ENCODE data around the gene PTPRN2. TPM values are rescaled to one million over a fixed set of nuclear protein-coding genes. Genes with fewer than 3 reads are reported as not detected.

Gene PTPRN2
- total RNA-seq, 1 experiment from 2014 or later, result 2.1 TPM

DNA sequence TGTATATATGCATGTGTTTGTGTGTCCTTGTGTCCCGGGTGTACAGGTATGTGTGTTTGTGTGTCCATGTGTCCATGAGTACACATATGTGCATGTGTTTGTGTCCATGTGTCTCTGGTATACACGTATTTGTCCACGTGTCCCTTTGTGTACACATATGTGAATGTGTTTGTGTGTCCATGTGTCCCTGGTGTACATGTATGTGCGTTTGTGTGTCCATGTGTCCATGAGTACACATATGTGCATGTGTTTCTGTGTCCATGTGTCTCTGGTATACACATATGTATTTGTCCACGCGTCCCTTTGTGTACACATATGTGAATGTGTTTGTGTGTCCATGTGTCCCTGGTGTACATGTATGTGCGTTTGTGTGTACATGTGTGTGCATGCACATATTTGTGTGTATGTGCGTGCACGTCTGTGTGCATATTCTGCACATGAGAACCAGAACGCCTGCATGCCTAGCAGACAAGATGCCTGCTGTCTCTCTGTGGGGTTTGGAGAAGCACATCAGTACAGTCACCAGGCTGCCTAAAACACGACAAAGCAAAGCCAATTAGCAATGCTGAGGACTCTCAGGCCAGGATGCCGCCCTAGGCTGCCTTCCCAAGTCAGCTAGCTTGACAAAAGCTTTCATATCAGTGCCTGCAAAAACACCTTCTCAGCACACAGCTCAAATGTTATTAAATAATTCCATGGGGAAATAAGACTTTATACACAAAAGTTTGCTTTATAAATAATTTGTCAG is 327.8 kb downstream of the PTPRN2 start:
- DNase-seq (ENCODE audit: low read depth, low spot score), result no peak
- TF ChIP-seq, protein P1, sequence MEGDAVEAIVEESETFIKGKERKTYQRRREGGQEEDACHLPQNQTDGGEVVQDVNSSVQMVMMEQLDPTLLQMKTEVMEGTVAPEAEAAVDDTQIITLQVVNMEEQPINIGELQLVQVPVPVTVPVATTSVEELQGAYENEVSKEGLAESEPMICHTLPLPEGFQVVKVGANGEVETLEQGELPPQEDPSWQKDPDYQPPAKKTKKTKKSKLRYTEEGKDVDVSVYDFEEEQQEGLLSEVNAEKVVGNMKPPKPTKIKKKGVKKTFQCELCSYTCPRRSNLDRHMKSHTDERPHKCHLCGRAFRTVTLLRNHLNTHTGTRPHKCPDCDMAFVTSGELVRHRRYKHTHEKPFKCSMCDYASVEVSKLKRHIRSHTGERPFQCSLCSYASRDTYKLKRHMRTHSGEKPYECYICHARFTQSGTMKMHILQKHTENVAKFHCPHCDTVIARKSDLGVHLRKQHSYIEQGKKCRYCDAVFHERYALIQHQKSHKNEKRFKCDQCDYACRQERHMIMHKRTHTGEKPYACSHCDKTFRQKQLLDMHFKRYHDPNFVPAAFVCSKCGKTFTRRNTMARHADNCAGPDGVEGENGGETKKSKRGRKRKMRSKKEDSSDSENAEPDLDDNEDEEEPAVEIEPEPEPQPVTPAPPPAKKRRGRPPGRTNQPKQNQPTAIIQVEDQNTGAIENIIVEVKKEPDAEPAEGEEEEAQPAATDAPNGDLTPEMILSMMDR (IDR thresholded peaks at IDR 0.05 in 2 of 3, conservative IDR thresholded peaks at IDR 0.05 in 1 of 3; ENCODE audit: borderline replicate concordance in 1 of 3, insufficient read depth in 1 of 3, low read depth in 2 of 3, low read length in 2 of 3), result no peak
- TF ChIP-seq, protein P2, sequence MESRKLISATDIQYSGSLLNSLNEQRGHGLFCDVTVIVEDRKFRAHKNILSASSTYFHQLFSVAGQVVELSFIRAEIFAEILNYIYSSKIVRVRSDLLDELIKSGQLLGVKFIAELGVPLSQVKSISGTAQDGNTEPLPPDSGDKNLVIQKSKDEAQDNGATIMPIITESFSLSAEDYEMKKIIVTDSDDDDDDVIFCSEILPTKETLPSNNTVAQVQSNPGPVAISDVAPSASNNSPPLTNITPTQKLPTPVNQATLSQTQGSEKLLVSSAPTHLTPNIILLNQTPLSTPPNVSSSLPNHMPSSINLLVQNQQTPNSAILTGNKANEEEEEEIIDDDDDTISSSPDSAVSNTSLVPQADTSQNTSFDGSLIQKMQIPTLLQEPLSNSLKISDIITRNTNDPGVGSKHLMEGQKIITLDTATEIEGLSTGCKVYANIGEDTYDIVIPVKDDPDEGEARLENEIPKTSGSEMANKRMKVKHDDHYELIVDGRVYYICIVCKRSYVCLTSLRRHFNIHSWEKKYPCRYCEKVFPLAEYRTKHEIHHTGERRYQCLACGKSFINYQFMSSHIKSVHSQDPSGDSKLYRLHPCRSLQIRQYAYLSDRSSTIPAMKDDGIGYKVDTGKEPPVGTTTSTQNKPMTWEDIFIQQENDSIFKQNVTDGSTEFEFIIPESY (IDR thresholded peaks at IDR 0.05; ENCODE audit: extremely low read depth, insufficient replicate concordance, low read length), result no peak
- no peak for TF ChIP-seq JUND (IDR thresholded peaks at IDR 0.05)
- TF ChIP-seq TCF7L2 (IDR thresholded peaks at IDR 0.05; ENCODE audit: borderline replicate concordance, extremely low read depth, insufficient read depth, insufficient read length), result no peak
- no peak for TF ChIP-seq FOSL1 (IDR thresholded peaks at IDR 0.05; ENCODE audit: low read depth)
- TF ChIP-seq, protein P3, sequence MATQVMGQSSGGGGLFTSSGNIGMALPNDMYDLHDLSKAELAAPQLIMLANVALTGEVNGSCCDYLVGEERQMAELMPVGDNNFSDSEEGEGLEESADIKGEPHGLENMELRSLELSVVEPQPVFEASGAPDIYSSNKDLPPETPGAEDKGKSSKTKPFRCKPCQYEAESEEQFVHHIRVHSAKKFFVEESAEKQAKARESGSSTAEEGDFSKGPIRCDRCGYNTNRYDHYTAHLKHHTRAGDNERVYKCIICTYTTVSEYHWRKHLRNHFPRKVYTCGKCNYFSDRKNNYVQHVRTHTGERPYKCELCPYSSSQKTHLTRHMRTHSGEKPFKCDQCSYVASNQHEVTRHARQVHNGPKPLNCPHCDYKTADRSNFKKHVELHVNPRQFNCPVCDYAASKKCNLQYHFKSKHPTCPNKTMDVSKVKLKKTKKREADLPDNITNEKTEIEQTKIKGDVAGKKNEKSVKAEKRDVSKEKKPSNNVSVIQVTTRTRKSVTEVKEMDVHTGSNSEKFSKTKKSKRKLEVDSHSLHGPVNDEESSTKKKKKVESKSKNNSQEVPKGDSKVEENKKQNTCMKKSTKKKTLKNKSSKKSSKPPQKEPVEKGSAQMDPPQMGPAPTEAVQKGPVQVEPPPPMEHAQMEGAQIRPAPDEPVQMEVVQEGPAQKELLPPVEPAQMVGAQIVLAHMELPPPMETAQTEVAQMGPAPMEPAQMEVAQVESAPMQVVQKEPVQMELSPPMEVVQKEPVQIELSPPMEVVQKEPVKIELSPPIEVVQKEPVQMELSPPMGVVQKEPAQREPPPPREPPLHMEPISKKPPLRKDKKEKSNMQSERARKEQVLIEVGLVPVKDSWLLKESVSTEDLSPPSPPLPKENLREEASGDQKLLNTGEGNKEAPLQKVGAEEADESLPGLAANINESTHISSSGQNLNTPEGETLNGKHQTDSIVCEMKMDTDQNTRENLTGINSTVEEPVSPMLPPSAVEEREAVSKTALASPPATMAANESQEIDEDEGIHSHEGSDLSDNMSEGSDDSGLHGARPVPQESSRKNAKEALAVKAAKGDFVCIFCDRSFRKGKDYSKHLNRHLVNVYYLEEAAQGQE (IDR thresholded peaks at IDR 0.05; ENCODE audit: low read depth), result no peak
- TF ChIP-seq POLR2A (IDR thresholded peaks at IDR 0.05; ENCODE audit: borderline replicate concordance, extremely low read depth, insufficient read depth, insufficient read length), result no peak
- Histone ChIP-seq H3K4me2 (ENCODE audit: low read length) (no peak overlapping the region), H3K79me2 (ENCODE audit: insufficient read depth, low read length) (no peaks in the 10 kb centered on the region), H3K9me2 (ENCODE audit: insufficient read depth) (no peaks in the 10 kb centered on the region), H3K27me3 (ENCODE audit: insufficient read depth, low read length) (no peaks in the 10 kb centered on the region), H3K4me1 (ENCODE audit: control insufficient read depth in 1 of 2, insufficient read depth in 2 of 2, low read length in 2 of 2) (no peaks in the 10 kb centered on the region), H3K27ac (ENCODE audit: low read depth, low read length) (no peak overlapping the region), H3K9me3 (ENCODE audit: control insufficient read depth in 1 of 2, insufficient read depth in 1 of 2, low read depth in 1 of 2, low read length in 2 of 2) (peaks cover 4 to 11% of the 10 kb centered on the region in 2 experiments; a peak in 2 of 4 replicates), H3K9ac (ENCODE audit: low read length) (no peak overlapping the region), H4K20me1 (ENCODE audit: insufficient read depth) (no peaks in the 10 kb centered on the region), H3K36me3 (ENCODE audit: control insufficient read depth in 1 of 2, insufficient read depth in 2 of 2, low read length in 2 of 2) (no peaks in the 10 kb centered on the region), H3K4me3 (replicated peaks in 1 of 2; ENCODE audit: low read depth in 1 of 2, low read length in 2 of 2) (no peak overlapping the region), H2AFZ (ENCODE audit: low read depth, low read length, poor library complexity, severe bottlenecking) (no peak overlapping the region)
- CTCF ChIA-PET, result no interaction called here
- BruUV-seq (replicated peaks), result no TSS peak
- intact Hi-C loops (cut with micrococcal nuclease), result no loop called here
- ATAC-seq, result no peak
- POLR2A ChIA-PET, result no interaction called here
- RAD21 ChIA-PET (ENCODE audit: low non-redundant PET in 1 of 2, low total read pairs in 2 of 2, uncharacterized antibody in 2 of 2, unreplicated experiment in 2 of 2), result no interaction called here
